HEK293T (cell line): Measurements from ENCODE around the gene AQP10.

Source experiments
- BHLHE40 ChIP-seq: fragments of 450-650 bp; IDR thresholded peaks from 2 replicates; pipeline ENCODE4 v1.6.1; 2016; ENCODE audit warnings: mild to moderate bottlenecking, moderate library complexity, borderline replicate concordance
- FOXK2 ChIP-seq: fragments of 450-650 bp; IDR thresholded peaks from 2 replicates; pipeline ENCODE4 v1.6.1; 2016; ENCODE audit warnings: mild to moderate bottlenecking
- L3MBTL2 ChIP-seq: fragments of 450-650 bp; conservative IDR thresholded peaks from 2 replicates; pipeline ENCODE4 v1.6.1; 2016; ENCODE audit warnings: mild to moderate bottlenecking
- SP1 ChIP-seq: fragments of 450-650 bp; IDR thresholded peaks from 2 replicates; pipeline ENCODE4 v1.6.1; 2017
- TARDBP ChIP-seq: fragments of 450-650 bp; IDR thresholded peaks from 2 replicates; pipeline ENCODE4 v1.6.1; 2016
- ZNF384 ChIP-seq: fragments of 450-650 bp; IDR thresholded peaks from 2 replicates; pipeline ENCODE4 v1.6.1; 2016

DNA sequence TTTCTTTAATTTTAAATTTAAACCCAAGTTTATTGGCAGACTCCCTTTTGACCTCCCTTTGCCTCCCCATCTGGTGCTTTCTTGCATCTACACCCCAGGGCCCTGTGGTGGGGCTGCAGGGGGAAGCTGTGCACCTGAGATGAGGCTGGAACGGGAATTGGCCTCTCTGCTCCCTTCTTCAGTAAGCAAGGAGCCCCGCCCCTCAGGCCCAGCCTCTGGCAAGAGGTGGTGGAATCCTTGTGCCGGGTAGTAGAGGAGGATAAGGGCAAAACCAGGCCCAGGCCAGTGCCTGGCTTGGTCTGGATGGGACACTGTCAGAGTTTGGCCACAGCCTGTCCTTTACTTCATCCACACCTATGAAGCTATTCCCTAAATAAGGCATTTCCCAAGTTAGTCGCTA, 29.5 kb downstream of the AQP10 start:
- TF ChIP-seq BHLHE40 (no peak), FOXK2 (no peak), ZNF384 (no peak), SP1 (no peak), TARDBP (no peak), L3MBTL2 (no peak)
